HCT116 (cell line): ENCODE data around the gene CRTC1. TPM values are rescaled to one million over a fixed set of nuclear protein-coding genes. Genes with fewer than 3 reads are reported as not detected.

ENCODE experiments used
- ATAC-seq: fragments of 200-7000 bp; cut with Tn5 transposase; 2 replicates; pipeline ENCODE4 v1.9.1; 2020; ENCODE audit warnings: mild to moderate bottlenecking, moderate library complexity
- BruUV-seq: library from RNA; stranded (reverse); fragments of 400-500 nt; replicated peaks from 2 replicates; lab custom pipeline; 2021; lab: Mats Ljungman, UMichigan
- CTCF ChIA-PET: fragments of 300-600 bp; sonication (Branson Sonifier 250); formaldehyde crosslinking; loops from one replicate; lab custom pipeline; 2021; ENCODE audit warnings: antibody characterized with exemption; lab: Charles Lee
- POLR2A ChIA-PET: fragments of 300-600, 350-600 bp; sonication (Branson Sonifier 250); formaldehyde crosslinking; loops from one replicate; lab custom pipeline; 2021; ENCODE audit warnings: antibody characterized with exemption; lab: Charles Lee
- RAD21 ChIA-PET, 2 experiments: fragments of 300-600 bp; sonication (Branson Sonifier 250); formaldehyde crosslinking; loops; one replicate each; lab custom pipeline; 2023; ENCODE audit warnings: low total read pairs in 2 of 2; ENCODE audit not compliant: uncharacterized antibody in 2 of 2, unreplicated experiment in 2 of 2, low non-redundant PET in 1 of 2; lab: Charles Lee
- DNase-seq: peaks from one replicate; pipeline ENCODE4 v3.0.0-alpha.2; 2010; ENCODE audit warnings: low read depth, low spot score
- H2AFZ ChIP-seq: fragments of 200-600 bp; shearing (Covaris generic), sonication (generic); 2 replicates; pipeline ENCODE4 v1.6.1; 2017; ENCODE audit warnings: low read depth, mixed run types, mixed read lengths, antibody characterized with exemption, low read length; ENCODE audit not compliant: poor library complexity, severe bottlenecking
- H3K27ac ChIP-seq: 2 replicates; pipeline ENCODE4 v1.5.1; 2012; ENCODE audit warnings: low read depth, low read length
- H3K27me3 ChIP-seq: fragments of 200-600 bp; sonication (generic); 2 replicates; pipeline ENCODE4 v1.6.1; 2016; ENCODE audit warnings: mixed run types, low read length, mixed read lengths; ENCODE audit not compliant: insufficient read depth
- H3K36me3 ChIP-seq, 2 experiments: fragments of 200-500 bp in 1 of 2; fragments of 200-600 bp in 1 of 2; sonication (Bioruptor generic) in 1 of 2; sonication (generic) in 1 of 2; 2 replicates each; pipeline versions ENCODE4 v1.5.1 to v1.6.1; 2014 to 2016; ENCODE audit warnings: low read length in 2 of 2, inconsistent platforms in 1 of 2, mixed read lengths in 1 of 2, mixed run types in 1 of 2; ENCODE audit not compliant: insufficient read depth in 2 of 2, control insufficient read depth in 1 of 2
- H3K4me1 ChIP-seq, 2 experiments: fragments of 200-600 bp in 1 of 2; sonication (generic) in 1 of 2; 2 replicates each; pipeline versions ENCODE4 v1.5.1 to v1.6.1; 2012 to 2017; ENCODE audit warnings: low read length in 2 of 2, inconsistent platforms in 1 of 2, mild to moderate bottlenecking in 1 of 2, mixed read lengths in 1 of 2, mixed run types in 1 of 2, moderate library complexity in 1 of 2; ENCODE audit not compliant: insufficient read depth in 2 of 2, control insufficient read depth in 1 of 2
- H3K4me2 ChIP-seq: fragments of 200-600 bp; sonication (generic); 2 replicates; pipeline ENCODE4 v1.6.1; 2017; ENCODE audit warnings: mixed run types, low read length, mixed read lengths
- H3K4me3 ChIP-seq, 2 experiments: fragments of 200-600 bp in 1 of 2; sonication (generic) in 1 of 2; replicated peaks in 1 of 2; 2 replicates each; pipeline ENCODE4 v1.5.1; 2011 to 2016; ENCODE audit warnings: low read length in 2 of 2, control low read depth in 1 of 2, low read depth in 1 of 2, mild to moderate bottlenecking in 1 of 2, mixed read lengths in 1 of 2, mixed run types in 1 of 2
- H3K79me2 ChIP-seq: fragments of 200-600 bp; sonication (generic); 2 replicates; pipeline ENCODE4 v1.6.1; 2017; ENCODE audit warnings: mild to moderate bottlenecking, mixed run types, low read length, moderate library complexity, mixed read lengths; ENCODE audit not compliant: insufficient read depth
- H3K9ac ChIP-seq: fragments of 200-600 bp; sonication (generic); 2 replicates; pipeline ENCODE4 v1.6.1; 2016; ENCODE audit warnings: low read length, mixed read lengths
- H3K9me2 ChIP-seq: fragments of 200-600 bp; sonication (generic), shearing (Covaris generic); 2 replicates; pipeline ENCODE4 v1.6.1; 2017; ENCODE audit warnings: mixed run types, mild to moderate bottlenecking, moderate library complexity; ENCODE audit not compliant: insufficient read depth
- H3K9me3 ChIP-seq, 2 experiments: fragments of 200-500 bp in 1 of 2; fragments of 200-600 bp in 1 of 2; sonication (Bioruptor generic) in 1 of 2; sonication (generic) in 1 of 2; 2 replicates each; pipeline ENCODE4 v1.6.1; 2014 to 2017; ENCODE audit warnings: low read length in 2 of 2, mixed read lengths in 2 of 2, inconsistent platforms in 1 of 2, low read depth in 1 of 2, mild to moderate bottlenecking in 1 of 2, mixed run types in 1 of 2, moderate library complexity in 1 of 2; ENCODE audit not compliant: control insufficient read depth in 1 of 2, insufficient read depth in 1 of 2
- H4K20me1 ChIP-seq: fragments of 200-600 bp; sonication (generic), shearing (Covaris generic); 2 replicates; pipeline ENCODE4 v1.6.1; 2017; ENCODE audit warnings: mixed run types, mild to moderate bottlenecking, moderate library complexity; ENCODE audit not compliant: insufficient read depth
- CBX3 ChIP-seq: IDR thresholded peaks from 2 replicates; pipeline ENCODE4 v1.6.1; 2012; ENCODE audit warnings: low read depth
- CEBPB ChIP-seq: IDR thresholded peaks from 2 replicates; pipeline ENCODE4 v1.6.1; 2012; ENCODE audit warnings: low read depth
- EGR1 ChIP-seq: IDR thresholded peaks from 2 replicates; pipeline ENCODE4 v1.6.1; 2012; ENCODE audit warnings: low read depth
- ELF1 ChIP-seq: IDR thresholded peaks from 2 replicates; pipeline ENCODE4 v1.6.1; 2012; ENCODE audit warnings: low read depth, borderline replicate concordance
- EZH2 ChIP-seq: fragments of 200-600 bp; sonication (generic); IDR thresholded peaks from 2 replicates; pipeline ENCODE4 v1.6.1; 2017; ENCODE audit warnings: antibody characterized with exemption, mixed run types
- EZH2phosphoT487 ChIP-seq: fragments of 200-600 bp; IDR thresholded peaks from 2 replicates; pipeline ENCODE4 v1.6.1; 2018; ENCODE audit warnings: antibody characterized with exemption, borderline replicate concordance
- JUND ChIP-seq: IDR thresholded peaks from 2 replicates; pipeline ENCODE4 v1.6.1; 2012
- POLR2A ChIP-seq: IDR thresholded peaks from 2 replicates; pipeline ENCODE4 v1.7.0; 2011; ENCODE audit warnings: borderline replicate concordance; ENCODE audit not compliant: insufficient read depth, insufficient read length; ENCODE audit errors: extremely low read depth
- SP1 ChIP-seq: IDR thresholded peaks from 2 replicates; pipeline ENCODE4 v1.6.1; 2012; ENCODE audit warnings: low read depth
- SRF ChIP-seq: IDR thresholded peaks from 2 replicates; pipeline ENCODE4 v1.6.1; 2012; ENCODE audit warnings: low read depth
- TCF7L2 ChIP-seq: IDR thresholded peaks from 2 replicates; pipeline ENCODE4 v1.7.0; 2011; ENCODE audit warnings: borderline replicate concordance, inconsistent platforms; ENCODE audit not compliant: insufficient read depth, insufficient read length; ENCODE audit errors: extremely low read depth
- YY1 ChIP-seq: IDR thresholded peaks from 2 replicates; pipeline ENCODE4 v1.6.1; 2011; ENCODE audit warnings: low read length, low read depth, moderate library complexity, mild to moderate bottlenecking; ENCODE audit not compliant: insufficient replicate concordance; ENCODE audit errors: extremely low read depth
- intact Hi-C: fragments of 100-400 bp; cut with micrococcal nuclease; formaldehyde crosslinking; loops from 2 replicates; pipeline ENCODE4 v1.10.0; 2022
- total RNA-seq: library from RNA; stranded (reverse); gene quantifications from one replicate; pipeline ENCODE4 v1.2.1, GENCODE V29; 2021; ENCODE audit not compliant: unreplicated experiment
- TF ChIP-seq, protein P1 (sequence below), 3 experiments: fragments of 200-600 bp in 1 of 3; sonication (generic) in 1 of 3; IDR thresholded peaks in 2 of 3; conservative IDR thresholded peaks in 1 of 3; 2 replicates each; pipeline ENCODE4 v1.5.1; 2012 to 2017; ENCODE audit warnings: low read depth in 2 of 3, low read length in 2 of 3, antibody characterized with exemption in 1 of 3, borderline replicate concordance in 1 of 3, control low read depth in 1 of 3, mild to moderate bottlenecking in 1 of 3, mixed read lengths in 1 of 3, mixed run types in 1 of 3, moderate library complexity in 1 of 3; ENCODE audit not compliant: insufficient read depth in 1 of 3
- TF ChIP-seq, protein P2 (sequence below): IDR thresholded peaks from 2 replicates; pipeline ENCODE4 v1.6.1; 2012
- TF ChIP-seq, protein P3 (sequence below): IDR thresholded peaks from 2 replicates; pipeline ENCODE4 v1.6.1; 2012

Gene CRTC1
- total RNA-seq, 1 experiment from 2014 or later, result 14.9 TPM

DNA sequence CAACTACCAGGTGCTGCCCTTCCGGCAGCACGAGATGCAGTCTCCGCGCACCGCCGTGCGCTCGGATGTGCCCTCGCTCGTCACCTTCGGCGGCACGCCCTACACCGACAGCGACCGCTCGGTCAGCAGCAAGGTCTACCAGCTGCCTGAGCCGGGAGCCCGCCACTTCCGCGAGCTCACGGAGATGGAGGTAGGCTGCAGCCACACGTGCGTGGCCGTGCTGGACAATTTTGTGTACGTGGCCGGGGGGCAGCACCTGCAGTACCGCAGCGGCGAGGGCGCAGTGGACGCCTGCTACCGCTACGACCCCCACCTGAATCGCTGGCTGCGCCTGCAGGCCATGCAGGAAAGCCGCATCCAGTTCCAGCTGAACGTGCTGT is 15.2 kb upstream of the CRTC1 start (continued):
- TF ChIP-seq, protein P1, sequence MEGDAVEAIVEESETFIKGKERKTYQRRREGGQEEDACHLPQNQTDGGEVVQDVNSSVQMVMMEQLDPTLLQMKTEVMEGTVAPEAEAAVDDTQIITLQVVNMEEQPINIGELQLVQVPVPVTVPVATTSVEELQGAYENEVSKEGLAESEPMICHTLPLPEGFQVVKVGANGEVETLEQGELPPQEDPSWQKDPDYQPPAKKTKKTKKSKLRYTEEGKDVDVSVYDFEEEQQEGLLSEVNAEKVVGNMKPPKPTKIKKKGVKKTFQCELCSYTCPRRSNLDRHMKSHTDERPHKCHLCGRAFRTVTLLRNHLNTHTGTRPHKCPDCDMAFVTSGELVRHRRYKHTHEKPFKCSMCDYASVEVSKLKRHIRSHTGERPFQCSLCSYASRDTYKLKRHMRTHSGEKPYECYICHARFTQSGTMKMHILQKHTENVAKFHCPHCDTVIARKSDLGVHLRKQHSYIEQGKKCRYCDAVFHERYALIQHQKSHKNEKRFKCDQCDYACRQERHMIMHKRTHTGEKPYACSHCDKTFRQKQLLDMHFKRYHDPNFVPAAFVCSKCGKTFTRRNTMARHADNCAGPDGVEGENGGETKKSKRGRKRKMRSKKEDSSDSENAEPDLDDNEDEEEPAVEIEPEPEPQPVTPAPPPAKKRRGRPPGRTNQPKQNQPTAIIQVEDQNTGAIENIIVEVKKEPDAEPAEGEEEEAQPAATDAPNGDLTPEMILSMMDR (IDR thresholded peaks at IDR 0.05 in 2 of 3, conservative IDR thresholded peaks at IDR 0.05 in 1 of 3; ENCODE audit: borderline replicate concordance in 1 of 3, insufficient read depth in 1 of 3, low read depth in 2 of 3, low read length in 2 of 3), result no peak
- no peak for TF ChIP-seq EGR1
- TF ChIP-seq JUND, result no peak
- TF ChIP-seq CEBPB, result no peak
- TF ChIP-seq POLR2A, result no peak
- no peak for TF ChIP-seq TCF7L2
- no peak for TF ChIP-seq SP1
- TF ChIP-seq, protein P2, sequence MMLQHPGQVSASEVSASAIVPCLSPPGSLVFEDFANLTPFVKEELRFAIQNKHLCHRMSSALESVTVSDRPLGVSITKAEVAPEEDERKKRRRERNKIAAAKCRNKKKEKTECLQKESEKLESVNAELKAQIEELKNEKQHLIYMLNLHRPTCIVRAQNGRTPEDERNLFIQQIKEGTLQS, result no peak

DNA sequence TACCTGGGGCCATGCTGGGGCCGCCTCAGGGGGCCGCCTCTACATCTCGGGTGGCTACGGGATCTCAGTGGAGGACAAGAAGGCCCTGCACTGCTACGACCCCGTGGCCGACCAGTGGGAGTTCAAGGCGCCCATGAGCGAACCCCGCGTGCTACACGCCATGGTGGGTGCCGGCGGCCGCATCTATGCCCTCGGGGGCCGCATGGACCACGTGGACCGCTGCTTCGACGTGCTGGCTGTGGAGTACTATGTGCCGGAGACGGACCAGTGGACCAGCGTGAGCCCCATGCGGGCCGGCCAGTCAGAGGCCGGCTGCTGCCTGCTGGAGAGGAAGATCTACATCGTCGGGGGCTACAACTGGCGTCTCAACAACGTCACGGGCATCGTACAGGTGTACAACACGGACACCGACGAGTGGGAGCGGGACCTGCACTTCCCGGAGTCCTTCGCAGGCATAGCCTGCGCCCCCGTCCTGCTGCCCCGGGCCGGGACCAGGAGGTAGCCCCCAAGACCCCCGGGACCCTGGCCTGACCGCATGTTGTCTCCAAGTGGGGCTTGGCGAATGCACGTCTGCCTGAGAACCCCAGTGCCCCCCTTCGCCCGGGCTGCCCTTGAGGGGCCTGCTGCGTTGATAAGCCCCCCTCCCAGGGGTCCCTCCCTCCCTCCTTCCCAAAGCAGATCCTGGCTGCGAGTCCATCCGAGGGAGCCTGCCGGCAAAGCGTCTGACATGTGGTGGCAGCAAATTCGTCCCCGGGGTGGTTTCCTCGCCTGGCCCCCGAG is 14.5 kb upstream of the CRTC1 start:
- H3K79me2 ChIP-seq, result no peaks in the 10 kb centered on the region
- H2AFZ ChIP-seq, result no peak overlapping the region
- CTCF ChIA-PET, result no interaction called here

More for the DNA sequence above, 14.5 kb upstream of the CRTC1 start:
- DNase-seq, result no peak
- Histone ChIP-seq H3K9me2 (no peaks in the 10 kb centered on the region), H3K36me3 (no peaks in the 10 kb centered on the region; a peak in 1 of 4 replicates), H3K4me3 (no peak overlapping the region), H3K4me1 (no peaks in the 10 kb centered on the region), H4K20me1 (no peaks in the 10 kb centered on the region), H3K9me3 (no peaks in the 10 kb centered on the region), H3K4me2 (no peak overlapping the region), H3K9ac (no peak overlapping the region), H3K27ac (no peak overlapping the region), H3K27me3 (no peaks in the 10 kb centered on the region)
- TF ChIP-seq JUND, result no peak
- TF ChIP-seq ELF1, result no peak
- TF ChIP-seq EGR1, result no peak
- TF ChIP-seq CBX3, result no peak
- TF ChIP-seq TCF7L2, result no peak
- TF ChIP-seq, protein P2, result no peak
- TF ChIP-seq, protein P3, sequence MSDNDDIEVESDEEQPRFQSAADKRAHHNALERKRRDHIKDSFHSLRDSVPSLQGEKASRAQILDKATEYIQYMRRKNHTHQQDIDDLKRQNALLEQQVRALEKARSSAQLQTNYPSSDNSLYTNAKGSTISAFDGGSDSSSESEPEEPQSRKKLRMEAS, result no peak
- TF ChIP-seq EZH2, result no peak
- no peak for TF ChIP-seq EZH2phosphoT487
- TF ChIP-seq SP1, result no peak
- no peak for TF ChIP-seq YY1
- no peak for TF ChIP-seq POLR2A
- TF ChIP-seq CEBPB, result no peak
- TF ChIP-seq, protein P1 (IDR thresholded peaks at IDR 0.05 in 2 of 3, conservative IDR thresholded peaks at IDR 0.05 in 1 of 3; ENCODE audit: borderline replicate concordance in 1 of 3, insufficient read depth in 1 of 3, low read depth in 2 of 3, low read length in 2 of 3), result no peak
- no peak for TF ChIP-seq SRF
- BruUV-seq, result no TSS peak
- ChIA-PET POLR2A (no interaction called here), RAD21 (no interaction called here)
- ATAC-seq, result no peak
- intact Hi-C loops, result no loop called here
